Activated CD4-positive, alpha-beta T cell treated with anti-CD3 and anti-CD28 coated beads for 48 hours (primary cell): ENCODE results near the gene AP1G1.

Experiments
- DNase-seq: peaks from one replicate; pipeline ENCODE4 v3.0.0-alpha.2; 2020

Gene AP1G1

DNA sequence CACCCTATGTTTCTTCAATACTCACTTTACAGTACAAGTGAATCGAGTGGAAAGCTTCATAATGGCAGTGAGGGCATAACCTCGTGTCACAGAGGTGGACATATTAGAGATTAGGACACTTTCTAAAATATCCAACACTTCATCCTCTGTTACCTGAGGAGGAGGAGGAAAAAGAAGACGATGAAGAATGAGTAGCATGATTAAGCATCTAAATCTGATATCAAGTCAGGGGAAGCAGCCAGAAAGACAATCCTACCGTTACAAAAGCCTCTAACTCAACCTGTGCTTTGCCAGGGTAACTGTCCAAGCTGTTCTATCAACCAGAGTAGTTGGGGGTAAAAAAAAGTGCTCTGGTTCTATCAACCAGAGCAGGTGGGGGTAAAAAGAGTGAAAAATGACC, 60.4 kb downstream of the AP1G1 start:
- no peak for DNase-seq

- no peak for DNase-seq
Measured at GRCh38 chr16:71746442-71747046, 62.1 kb downstream of the AP1G1 start.

GRCh38 chr16:71738855-71739254, 69.8 kb downstream of the AP1G1 start:
- DNase-seq, result no peak

DNA sequence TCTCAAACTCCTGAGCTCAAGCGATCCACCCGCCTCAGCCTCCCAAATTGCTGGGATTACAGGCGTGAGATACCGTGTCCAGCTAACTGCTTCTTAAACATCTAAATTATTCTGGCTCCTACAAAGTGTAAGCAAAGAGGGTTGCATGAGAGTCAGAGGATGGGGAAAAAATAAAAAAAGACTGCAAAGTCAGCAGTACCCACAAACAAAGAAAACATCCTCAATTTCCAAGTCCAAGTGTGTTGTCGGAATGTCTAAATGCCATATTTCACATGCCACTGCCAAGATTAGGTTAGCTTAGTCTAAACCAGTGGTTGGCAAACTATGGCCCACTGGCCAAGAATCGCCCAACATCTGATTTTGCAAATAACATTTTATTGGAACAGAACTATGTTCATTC, 71.1 kb downstream of the AP1G1 start:
- no peak for DNase-seq

- DNase-seq, result no peak
Measured at GRCh38 chr16:71734511-71734910, 74.1 kb downstream of the AP1G1 start.

DNA sequence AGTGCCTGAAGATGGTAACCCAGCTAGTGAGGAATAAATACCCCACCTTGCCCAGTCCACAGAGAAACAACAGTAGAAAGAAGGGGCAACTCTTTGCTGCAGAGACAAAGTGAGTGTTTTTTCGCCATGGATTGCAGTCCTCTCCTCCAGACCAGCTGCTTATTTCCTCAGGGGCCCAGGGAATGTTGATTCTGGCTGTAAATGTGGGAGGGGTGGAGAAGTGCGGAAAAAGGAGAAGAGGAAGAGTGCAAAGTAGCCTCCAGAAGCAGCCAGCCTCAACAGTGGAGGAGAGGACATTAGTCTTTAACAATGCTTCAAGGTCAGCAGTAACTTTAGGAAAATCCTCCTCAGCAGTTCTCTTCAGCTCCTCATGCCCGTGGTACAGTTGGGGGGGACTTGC, 76.0 kb downstream of the AP1G1 start:
- DNase-seq, result no peak

- DNase-seq, result no peak
Measured at GRCh38 chr16:71727551-71728324, 80.9 kb downstream of the AP1G1 start.

DNA sequence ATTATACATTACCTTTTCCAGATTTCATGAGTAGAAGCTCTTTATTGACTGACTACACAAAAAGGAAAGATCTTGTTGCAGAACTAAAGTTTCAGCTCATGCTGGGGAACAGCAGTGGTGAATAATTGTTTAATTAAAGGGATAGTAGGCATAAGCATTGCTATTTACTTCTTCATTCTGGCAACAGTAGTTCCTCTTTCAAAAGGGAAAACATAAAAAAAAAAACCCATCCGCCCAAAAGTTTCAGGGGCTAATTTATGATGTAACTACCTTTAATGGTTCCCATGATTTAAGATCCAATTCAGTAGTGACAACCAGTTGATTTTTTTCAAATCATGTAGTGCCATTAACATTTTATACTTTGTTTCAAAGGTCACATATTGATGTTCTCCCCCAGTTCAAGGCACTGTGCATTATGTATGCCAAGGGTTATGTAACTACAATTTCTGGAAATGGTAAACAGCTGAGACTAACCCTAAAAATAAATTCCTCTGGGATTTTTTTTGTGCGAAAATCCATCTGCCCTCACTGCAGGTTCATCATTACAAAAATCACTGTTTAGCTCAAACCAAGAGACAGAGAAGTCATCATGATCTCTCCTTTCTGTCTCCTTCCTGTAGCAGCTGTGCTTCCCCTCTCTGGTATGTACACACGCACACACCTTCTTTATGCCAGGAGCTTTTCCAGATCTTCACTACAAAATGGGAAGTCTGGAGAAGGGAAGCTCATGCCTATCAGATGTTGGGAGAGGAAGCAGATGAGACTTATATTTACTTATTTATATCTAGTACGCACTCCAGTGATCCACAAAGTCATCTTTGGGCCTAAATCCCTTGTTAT, 81.9 kb downstream of the AP1G1 start:
- DNase-seq, result no peak

DNA sequence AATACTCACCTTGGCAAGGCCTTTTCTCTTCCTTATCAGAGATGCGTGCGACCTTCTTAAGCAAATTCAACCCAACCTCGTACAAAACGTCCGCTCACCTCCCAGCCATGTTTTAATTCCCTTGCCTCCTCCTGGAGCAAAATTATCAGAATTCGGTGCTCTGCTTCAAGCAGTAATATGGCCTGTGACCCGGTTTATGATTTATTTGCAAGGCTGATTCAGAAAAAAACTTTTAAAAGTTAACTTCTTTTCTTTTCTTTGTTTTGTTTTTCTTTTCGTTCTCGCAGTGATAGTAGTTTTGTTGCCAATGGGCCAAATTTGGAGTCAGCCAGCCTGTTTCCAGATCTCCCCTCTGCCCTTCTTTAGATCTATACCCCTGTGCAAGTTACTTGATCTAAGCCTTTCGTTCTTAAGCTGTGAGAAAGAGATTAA, 84.3 kb downstream of the AP1G1 start, which contains the start of gene PHLPP2:
Gene PHLPP2, minus strand, starts transcription at position 382 of the 432 bp plus-strand sequence. CDS start 9,906 bp downstream, outside the sequence.
- no peak for DNase-seq

- DNase-seq, result peak; percentile 82
Measured at GRCh38 chr16:71723537-71724319, 84.9 kb downstream of the AP1G1 start.

GRCh38 chr16:71722801-71723536, 85.7 kb downstream of the AP1G1 start:
- DNase-seq, result peak; percentile 69

GRCh38 chr16:71721066-71721740, 87.4 kb downstream of the AP1G1 start:
- no peak for DNase-seq

DNA sequence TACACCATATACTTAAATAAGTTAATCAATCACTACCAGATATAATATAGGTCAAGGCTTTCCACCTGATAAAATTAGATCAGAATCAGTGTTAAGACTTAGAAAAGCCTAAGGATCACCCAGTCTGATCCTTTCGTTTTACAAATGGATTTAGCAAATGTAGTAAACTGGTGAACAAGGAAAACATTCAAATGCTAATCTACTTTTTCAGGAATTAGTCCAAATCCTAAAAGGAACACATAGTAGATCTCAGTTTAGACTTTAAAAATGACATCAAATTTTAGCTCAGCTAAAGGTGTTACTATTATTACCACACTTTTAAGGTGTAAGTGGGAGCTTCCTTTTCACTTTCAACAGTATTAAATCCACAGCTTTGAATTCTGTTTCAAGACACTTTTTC, 96.1 kb downstream of the AP1G1 start:
- no peak for DNase-seq

- DNase-seq, result no peak
Measured at GRCh38 chr16:71711789-71712188, 96.8 kb downstream of the AP1G1 start.

GRCh38 chr16:71709229-71709781, 99.3 kb downstream of the AP1G1 start:
- no peak for DNase-seq

DNA sequence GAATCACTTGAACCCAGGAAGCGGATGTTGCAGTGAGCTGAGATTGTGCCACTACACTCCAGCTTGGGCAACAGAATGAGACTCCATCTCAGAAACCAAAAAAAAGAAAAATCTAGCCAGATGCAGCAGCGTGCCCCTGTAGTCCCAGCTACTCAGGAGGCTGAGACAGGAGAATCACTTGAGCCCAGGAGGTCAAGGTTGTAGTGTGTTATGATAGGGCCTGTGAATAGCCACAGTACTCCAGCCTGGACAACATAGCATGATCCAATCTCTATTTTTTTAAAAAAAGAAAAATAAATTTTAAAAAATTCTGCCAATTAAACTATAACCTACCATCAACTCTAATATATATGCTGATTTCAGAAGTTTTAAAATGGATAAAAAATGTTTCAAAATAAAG, 99.9 kb downstream of the AP1G1 start:
- no peak for DNase-seq

DNA sequence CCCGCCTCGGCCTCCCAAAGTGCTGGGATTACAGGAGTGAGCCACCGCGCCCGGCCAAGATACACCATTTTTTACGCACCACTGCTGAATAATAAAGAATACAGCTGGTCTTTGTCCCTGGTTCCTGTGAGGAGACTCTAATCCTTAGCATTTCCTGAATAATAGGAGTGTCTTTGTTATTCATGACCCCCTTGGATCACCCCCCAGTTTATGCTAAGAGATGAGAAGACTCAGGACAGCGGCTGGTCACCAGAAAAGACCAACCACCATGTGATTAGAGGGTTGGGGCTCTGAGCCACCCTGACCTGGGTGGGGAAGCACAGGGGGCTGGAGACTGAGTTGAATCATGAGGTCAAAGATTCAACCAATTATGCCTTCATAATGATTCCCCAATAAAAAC, 101.4 kb downstream of the AP1G1 start:
- DNase-seq, result no peak

DNA sequence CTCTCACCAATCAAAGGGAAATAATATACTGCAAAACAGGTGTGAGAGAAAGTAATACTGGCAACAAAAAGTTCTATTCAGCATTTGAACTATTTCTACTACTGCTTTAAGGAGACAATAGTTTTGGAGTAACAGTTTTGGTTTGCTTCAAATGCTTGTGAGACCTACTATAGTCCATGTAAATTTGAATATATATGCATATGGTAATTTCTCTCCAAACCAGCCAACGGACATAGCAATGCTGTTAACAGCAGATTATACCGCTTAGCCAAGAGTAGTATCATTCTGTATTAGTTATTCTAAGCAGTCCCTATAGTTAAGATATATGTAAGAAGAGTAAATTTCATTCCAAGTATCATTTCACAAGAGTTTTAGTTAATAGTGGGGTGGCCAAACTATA, 102.6 kb downstream of the AP1G1 start:
- DNase-seq, result no peak

DNA sequence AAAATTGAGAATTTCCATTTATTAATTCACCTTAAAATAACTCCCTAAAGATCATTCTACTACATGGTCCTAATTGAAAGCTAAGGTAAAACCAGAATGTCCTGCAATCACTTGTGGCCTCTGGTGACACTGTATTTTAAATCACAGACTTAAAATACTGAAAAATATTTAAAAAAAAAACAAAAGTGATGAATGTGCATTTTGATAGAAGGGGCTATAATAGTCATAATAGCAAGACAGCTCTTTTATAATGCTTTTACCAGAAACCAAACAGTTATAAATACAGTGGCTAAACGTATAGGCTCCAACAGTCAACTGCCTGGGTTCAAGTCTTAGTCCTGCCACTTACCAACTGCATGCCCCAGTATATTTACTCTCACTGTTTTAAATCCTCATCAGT, 105.3 kb downstream of the AP1G1 start:
- no peak for DNase-seq

GRCh38 chr16:71700831-71701230, 107.8 kb downstream of the AP1G1 start:
- no peak for DNase-seq

DNA sequence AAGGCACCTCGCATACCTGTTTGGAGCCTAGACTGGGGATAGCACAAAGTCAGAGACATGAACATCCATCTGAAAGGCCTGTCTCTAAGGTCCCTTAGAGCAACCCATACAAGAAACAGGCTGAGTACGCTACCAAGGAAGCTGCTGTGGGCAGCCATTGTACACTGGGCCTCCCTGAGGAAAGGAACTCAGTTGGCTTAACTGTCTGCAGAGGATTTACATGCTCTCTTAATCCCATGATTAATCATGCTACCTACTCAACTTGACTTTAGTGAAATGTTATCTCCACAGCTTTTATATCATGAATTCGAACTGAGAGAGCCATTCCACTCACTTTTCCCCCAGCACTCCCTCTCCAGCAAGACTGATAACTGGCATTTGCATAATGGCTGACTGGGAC, 110.1 kb downstream of the AP1G1 start:
- DNase-seq, result no peak
